K562 (cell line): ENCODE data around the gene BTBD17. TPM values are rescaled to one million over a fixed set of nuclear protein-coding genes. Genes with fewer than 3 reads are reported as not detected.

Source experiments
- ATAC-seq: fragments of 200-7000 bp; cut with Tn5 transposase; 3 replicates; pipeline ENCODE4 v1.9.1; 2020; ENCODE audit warnings: moderate library complexity
- BruUV-seq: library from RNA; stranded (reverse); fragments of 400-500 nt; replicated peaks from 2 replicates; lab custom pipeline; 2021; lab: Mats Ljungman, UMichigan
- CTCF ChIA-PET: fragments of 300-600 bp; formaldehyde crosslinking; extraction: SDS; loops from one replicate; lab custom pipeline; 2021; ENCODE audit warnings: low intra/inter-chr PET ratio; lab: Yijun Ruan, JAX
- POLR2A ChIA-PET: fragments of 300-600, 350-650 bp; sonication (Branson Sonifier 250); formaldehyde crosslinking; extraction: SDS; loops from one replicate; lab custom pipeline; 2021; ENCODE audit warnings: antibody characterized with exemption, inconsistent platforms; lab: Yijun Ruan, JAX
- DNase-seq, 4 experiments: peaks; one replicate each; pipeline versions ENCODE4 v3.0.0 to v3.0.0-alpha.2; 2011 to 2018; ENCODE audit warnings: low spot score in 3 of 4, mixed read lengths in 3 of 4; ENCODE audit errors: extremely low read depth in 1 of 4
- FAIRE-seq: peaks from 2 replicates; lab custom pipeline; 2011; peaks lifted over from hg19 to GRCh38; lab: Jason Lieb, UNC
- H2AFZ ChIP-seq: 2 replicates; pipeline ENCODE4 v1.6.0; 2011; ENCODE audit warnings: low read depth, low read length, control low read depth, inconsistent platforms
- H3K27ac ChIP-seq: fragments of 200-600 bp; 3 replicates; pipeline ENCODE4 v1.8.0; 2011; ENCODE audit warnings: low read depth, mild to moderate bottlenecking, control low read depth, inconsistent platforms, low read length, moderate library complexity, mixed read lengths; ENCODE audit errors: extremely low read depth
- H3K27me3 ChIP-seq, 2 experiments: fragments of 300-600 bp in 1 of 2; 2 replicates in 1 of 2; 3 replicates in 1 of 2; pipeline versions ENCODE4 v1.6.0 to v1.8.0; 2011; ENCODE audit warnings: inconsistent platforms in 2 of 2, low read length in 2 of 2, mild to moderate bottlenecking in 1 of 2, mixed read lengths in 1 of 2, moderate library complexity in 1 of 2; ENCODE audit not compliant: control insufficient read depth in 2 of 2, insufficient read depth in 2 of 2
- H3K36me3 ChIP-seq: fragments of 300-600 bp; 3 replicates; pipeline ENCODE4 v1.8.0; 2011; ENCODE audit warnings: mild to moderate bottlenecking, low read length, inconsistent platforms; ENCODE audit not compliant: control insufficient read depth, insufficient read depth
- H3K4me1 ChIP-seq, 2 experiments: fragments of 200-600 bp in 1 of 2; replicated peaks in 1 of 2; 2 replicates in 1 of 2; 3 replicates in 1 of 2; pipeline versions ENCODE4 v1.5.1 to v1.8.0; 2011; ENCODE audit warnings: inconsistent platforms in 2 of 2, low read length in 2 of 2, mild to moderate bottlenecking in 1 of 2, mixed read lengths in 1 of 2, moderate library complexity in 1 of 2; ENCODE audit not compliant: control insufficient read depth in 2 of 2, insufficient read depth in 2 of 2
- H3K4me2 ChIP-seq: 2 replicates; pipeline ENCODE4 v1.6.1; 2011; ENCODE audit warnings: low read length, control low read depth, inconsistent platforms, mixed read lengths; ENCODE audit not compliant: insufficient read depth
- H3K4me3 ChIP-seq: fragments of 200-600 bp; sonication (generic), shearing (Covaris generic); 2 replicates; pipeline ENCODE4 v1.5.1; 2016; ENCODE audit warnings: control low read depth, inconsistent platforms
- H3K79me2 ChIP-seq: fragments of 200-600 bp; 3 replicates; pipeline ENCODE4 v1.8.0; 2011; ENCODE audit warnings: low read length, inconsistent platforms; ENCODE audit not compliant: control insufficient read depth, insufficient read depth
- H3K9ac ChIP-seq, 2 experiments: 2 replicates each; pipeline versions ENCODE4 v1.6.0 to v1.6.1; 2011; ENCODE audit warnings: low read depth in 2 of 2, low read length in 2 of 2, control low read depth in 1 of 2, inconsistent platforms in 1 of 2, mild to moderate bottlenecking in 1 of 2, mixed read lengths in 1 of 2; ENCODE audit not compliant: insufficient read depth in 1 of 2
- H3K9me1 ChIP-seq: one replicate; pipeline ENCODE4 v1.6.0; 2011; ENCODE audit warnings: inconsistent platforms, mild to moderate bottlenecking, low read length, moderate library complexity; ENCODE audit not compliant: control insufficient read depth, insufficient read depth
- H3K9me3 ChIP-seq: replicated peaks from 2 replicates; pipeline ENCODE4 v1.5.1; 2011; ENCODE audit warnings: low read depth, low read length, inconsistent platforms; ENCODE audit not compliant: control insufficient read depth, insufficient read depth
- H4K20me1 ChIP-seq: replicated peaks from 2 replicates; pipeline ENCODE4 v1.6.1; 2011; ENCODE audit warnings: low read length, inconsistent platforms, mixed read lengths; ENCODE audit not compliant: control insufficient read depth, insufficient read depth
- BHLHE40 ChIP-seq: IDR thresholded peaks from 2 replicates; pipeline ENCODE4 v1.6.1; 2011; ENCODE audit warnings: low read length, improper control_type of control experiment
- CBX8 ChIP-seq: fragments of 200-600 bp; sonication (generic); IDR thresholded peaks from 2 replicates; pipeline ENCODE4 v1.6.1; 2012; ENCODE audit warnings: borderline replicate concordance, mixed run types, low read depth, mild to moderate bottlenecking, moderate library complexity, mixed read lengths, low read length, control low read depth, inconsistent platforms; ENCODE audit not compliant: poor library complexity, severe bottlenecking; ENCODE audit errors: extremely low read depth
- DMBX1 ChIP-seq: fragments of 250-450 bp; sonication (Bioruptor Pico); IDR thresholded peaks from 2 replicates; pipeline ENCODE4 v1.8.0; 2022; ENCODE audit warnings: inconsistent platforms, mild to moderate bottlenecking, moderate library complexity, borderline replicate concordance
- MYNN ChIP-seq, 2 experiments: sonication (generic); formaldehyde crosslinking in 1 of 2; IDR thresholded peaks; 2 replicates each; pipeline versions ENCODE4 v1.5.0 to v1.6.1; 2016 to 2020; ENCODE audit warnings: antibody characterized with exemption in 1 of 2, missing genetic modification reagents in 1 of 2
- POLR2B ChIP-seq: fragments of 450-650 bp; IDR thresholded peaks from 2 replicates; pipeline ENCODE4 v1.6.1; 2018; ENCODE audit warnings: low read depth; ENCODE audit not compliant: partially characterized antibody
- RAD51 ChIP-seq: fragments of 450-650 bp; IDR thresholded peaks from 2 replicates; pipeline ENCODE4 v1.7.1; 2016; ENCODE audit warnings: low read depth, mild to moderate bottlenecking, borderline replicate concordance
- RBM25 ChIP-seq: fragments of 200-400 bp; formaldehyde crosslinking; IDR thresholded peaks from 2 replicates; pipeline ENCODE4 v1.6.1; 2018; ENCODE audit warnings: low read length, low read depth, moderate library complexity; ENCODE audit not compliant: severe bottlenecking
- ZNF121 ChIP-seq: sonication (generic); formaldehyde crosslinking; conservative IDR thresholded peaks from 2 replicates; pipeline ENCODE4 v1.8.0; 2022; ENCODE audit warnings: missing genetic modification reagents
- WGBS: fragments of 100-300 bp; shearing (Covaris generic); methylation state at CpG from one replicate; pipeline ENCODE4 v1.1.6; 2016; ENCODE audit warnings: low coverage, mixed read lengths; ENCODE audit not compliant: insufficient coverage; ENCODE audit errors: missing lambda C conversion rate; 5-methylcytosine and 5-hydroxymethylcytosine counted together
- in situ Hi-C: fragments of 300-500 bp; cut with MboI; formaldehyde crosslinking; loops from 4 replicates; pipeline ENCODE4 v1.15.0; 2018; ENCODE audit warnings: inconsistent platforms, mixed read lengths
- intact Hi-C: fragments of 100-400 bp; cut with micrococcal nuclease; formaldehyde crosslinking; loops from 2 replicates; pipeline ENCODE4 v1.14.2; 2022
- polyA plus RNA-seq, 8 experiments: library from polyadenylated mRNA; depleted of rRNA in 4 of 8; stranded (reverse) in 5 of 8; unstranded in 3 of 8; fragments of >200 nt; fragmentation: Nextera tagmentation in 2 of 8; fragmentation: Illumina TruSeq in 1 of 8; extraction: Ambion mirVana in 2 of 8; extraction: Trizol in 1 of 8; gene quantifications; 2 replicates each; pipeline versions ENCODE4 v1.2.1 to v1.2.3, GENCODE V29; 2011 to 2014; ENCODE audit warnings: inconsistent platforms in 1 of 8, missing spikeins in 1 of 8
- total RNA-seq, 7 experiments: library from RNA; depleted of rRNA in 6 of 7; stranded (reverse); fragments of >200 nt in 6 of 7; fragmentation: Illumina TruSeq in 2 of 7; extraction: Trizol in 2 of 7; gene quantifications; 2 replicates each; pipeline versions ENCODE4 v1.2.1 to v1.2.3, GENCODE V29; 2011 to 2021; ENCODE audit warnings: low replicate concordance in 1 of 7

Gene BTBD17
- total and polyA plus RNA-seq, 9 of the 15 experiments (the other 6 are each of a cell fraction or from before 2014, with no cell fraction given): not detected

DNA sequence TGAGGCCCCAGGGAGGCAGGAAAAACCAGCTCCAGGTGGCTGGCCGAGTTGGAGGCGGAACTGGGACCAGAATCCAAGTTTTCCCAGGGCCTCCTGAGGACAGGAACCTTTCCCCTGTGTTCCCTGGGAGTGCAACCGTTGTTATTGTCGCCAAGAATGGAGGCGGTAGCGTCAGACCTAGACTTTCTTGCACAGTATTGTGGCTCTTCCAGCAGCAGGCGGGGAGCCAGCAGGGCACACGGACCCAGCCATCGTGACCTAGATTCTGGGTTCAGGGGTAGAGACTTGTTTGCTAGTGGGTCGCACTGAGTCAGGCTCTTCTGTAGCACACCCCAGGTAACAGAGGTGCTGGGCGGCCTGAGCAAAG lies 36.3 kb downstream of the BTBD17 start:
- Histone ChIP-seq H3K9ac (peak overlapping the region in 1 of 2 experiments; percentile 40; a peak in 1 of 4 replicates), H3K4me3 (no peak overlapping the region), H3K27ac (no peak overlapping the region), H3K36me3 (no peaks in the 10 kb centered on the region), H3K9me3 (0 out of 2 replicates have a peak, but pooled peaks cover 2% of the 10 kb centered on the region), H3K4me2 (no peak overlapping the region), H4K20me1 (no peaks in the 10 kb centered on the region; the same call in 1 of the 2 replicates), H3K27me3 (peaks cover 26 to 45% of the 10 kb centered on the region in 2 experiments), H3K4me1 (peaks cover 0 to 23% of the 10 kb centered on the region in 2 experiments; a peak in 3 of 5 replicates), H3K79me2 (no peaks in the 10 kb centered on the region), H3K9me1 (no peaks in the 10 kb centered on the region), H2AFZ (no peak overlapping the region)
- TF ChIP-seq BHLHE40 (no peak), RAD51 (no peak), CBX8 (no peak), MYNN (IDR thresholded peaks at IDR 0.05) (no peak), MYNN (CRISPR knock-in tag; IDR thresholded peaks at IDR 0.05) (no peak)
- ChIA-PET POLR2A (no interaction called here), CTCF (no interaction called here)
- in situ Hi-C loops (no loop called here), intact Hi-C loops (no loop called here)
- WGBS: 20% methylated on average over 11 of the region's 11 CpGs
- no peak for FAIRE-seq
- no peak for DNase-seq
- BruUV-seq: no TSS peak
- ATAC-seq: no peak

GRCh38 chr17:74324521-74324920 lies 37.1 kb downstream of the BTBD17 start:
- Histone ChIP-seq H2AFZ (no peak overlapping the region), H3K4me2 (no peak overlapping the region), H3K27me3 (peaks cover 26 to 50% of the 10 kb centered on the region in 2 experiments), H3K27ac (no peak overlapping the region), H3K36me3 (no peaks in the 10 kb centered on the region), H3K79me2 (no peaks in the 10 kb centered on the region), H3K9me1 (no peaks in the 10 kb centered on the region), H4K20me1 (no peaks in the 10 kb centered on the region; the same call in 1 of the 2 replicates), H3K4me3 (no peak overlapping the region), H3K9me3 (0 out of 2 replicates have a peak, but pooled peaks cover 2% of the 10 kb centered on the region), H3K9ac (no peak overlapping the region), H3K4me1 (peaks cover 0 to 23% of the 10 kb centered on the region in 2 experiments; a peak in 3 of 5 replicates)
- ATAC-seq (no peak), DNase-seq (no peak), FAIRE-seq (no peak)
- 9% methylated on average over 6 of the region's 6 CpGs for WGBS
- TF ChIP-seq RBM25 (peak; percentile 16), ZNF121 (CRISPR knock-in tag) (peak; percentile 95), DMBX1 (no peak), POLR2B (no peak)
- POLR2A ChIA-PET: interaction anchor here (0.9 kb wide), 1 partner anchor 9 kb away, joined by 5 read pairs; no protein-coding TSS in a partner anchor
- in situ Hi-C loops: no loop called here
- CTCF ChIA-PET: no interaction called here
- intact Hi-C loops: no loop called here
- BruUV-seq: no TSS peak
